Measurements from ENCODE around the gene ALPL. TPM values are rescaled to one million over a fixed set of nuclear protein-coding genes. Genes with fewer than 3 reads are reported as not detected.

The ALPL gene
- total RNA-seq, 1 experiment from 2014 or later, result 0.31 TPM

DNA sequence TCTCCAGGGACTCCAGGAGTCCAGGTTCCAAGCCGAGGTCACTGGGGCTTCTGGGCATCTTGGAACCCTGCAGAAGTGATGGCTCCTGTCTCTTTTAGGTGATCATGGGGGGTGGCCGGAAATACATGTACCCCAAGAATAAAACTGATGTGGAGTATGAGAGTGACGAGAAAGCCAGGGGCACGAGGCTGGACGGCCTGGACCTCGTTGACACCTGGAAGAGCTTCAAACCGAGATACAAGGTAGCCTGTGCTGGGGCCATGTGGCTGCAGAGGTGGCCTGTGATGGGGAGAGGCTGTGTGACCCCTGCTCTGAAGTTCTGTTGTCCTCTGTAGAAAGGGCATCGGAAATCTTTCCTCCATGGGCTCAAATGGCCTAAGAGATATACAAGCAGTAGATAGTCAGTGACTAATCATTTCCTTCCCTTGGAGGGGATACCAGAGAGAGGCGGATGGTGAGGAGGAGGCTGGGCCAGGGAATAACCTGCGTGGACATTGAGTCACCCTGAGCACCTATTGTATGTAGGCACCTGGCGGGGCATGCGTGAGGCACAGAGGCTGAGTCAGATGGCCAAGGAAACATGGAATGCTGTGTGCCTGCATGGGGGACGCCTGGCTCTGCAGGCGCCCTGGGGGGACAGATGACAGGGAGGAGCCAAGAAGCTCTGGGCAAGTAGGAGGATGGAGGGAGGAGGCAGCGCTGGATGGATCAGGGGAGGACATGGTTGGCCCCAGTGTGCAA is 59.0 kb downstream of the ALPL start:
- peaks cover 16% of the 10 kb centered on the region for H3K27me3 Mint-ChIP-seq (ENCODE audit: unreplicated experiment)
- no peaks in the 10 kb centered on the region for H3K36me3 Mint-ChIP-seq (ENCODE audit: insufficient read depth, unreplicated experiment)
- intact Hi-C loops (cut with micrococcal nuclease; ENCODE audit: unreplicated experiment), result no loop called here
- TF ChIP-seq, protein P1, sequence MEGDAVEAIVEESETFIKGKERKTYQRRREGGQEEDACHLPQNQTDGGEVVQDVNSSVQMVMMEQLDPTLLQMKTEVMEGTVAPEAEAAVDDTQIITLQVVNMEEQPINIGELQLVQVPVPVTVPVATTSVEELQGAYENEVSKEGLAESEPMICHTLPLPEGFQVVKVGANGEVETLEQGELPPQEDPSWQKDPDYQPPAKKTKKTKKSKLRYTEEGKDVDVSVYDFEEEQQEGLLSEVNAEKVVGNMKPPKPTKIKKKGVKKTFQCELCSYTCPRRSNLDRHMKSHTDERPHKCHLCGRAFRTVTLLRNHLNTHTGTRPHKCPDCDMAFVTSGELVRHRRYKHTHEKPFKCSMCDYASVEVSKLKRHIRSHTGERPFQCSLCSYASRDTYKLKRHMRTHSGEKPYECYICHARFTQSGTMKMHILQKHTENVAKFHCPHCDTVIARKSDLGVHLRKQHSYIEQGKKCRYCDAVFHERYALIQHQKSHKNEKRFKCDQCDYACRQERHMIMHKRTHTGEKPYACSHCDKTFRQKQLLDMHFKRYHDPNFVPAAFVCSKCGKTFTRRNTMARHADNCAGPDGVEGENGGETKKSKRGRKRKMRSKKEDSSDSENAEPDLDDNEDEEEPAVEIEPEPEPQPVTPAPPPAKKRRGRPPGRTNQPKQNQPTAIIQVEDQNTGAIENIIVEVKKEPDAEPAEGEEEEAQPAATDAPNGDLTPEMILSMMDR (IDR thresholded peaks at IDR 0.05; ENCODE audit: unreplicated experiment), result no peak
- CTCF ChIA-PET, result no interaction called here
- BruUV-seq (replicated peaks), result no TSS peak
- H3K9me3 Mint-ChIP-seq (ENCODE audit: low read depth, unreplicated experiment), result no peaks in the 10 kb centered on the region
- H3K27ac Mint-ChIP-seq (ENCODE audit: unreplicated experiment), result no peak overlapping the region
- no peaks in the 10 kb centered on the region for H3K4me1 Mint-ChIP-seq (ENCODE audit: low read depth, unreplicated experiment)
- DNase-seq, result no peak
- H3K4me3 Mint-ChIP-seq (ENCODE audit: low read depth, unreplicated experiment), result no peak overlapping the region

GRCh38 chr1:21568809-21569385 is 59.7 kb downstream of the ALPL start:
- H3K27ac Mint-ChIP-seq (ENCODE audit: unreplicated experiment), result no peak overlapping the region
- H3K36me3 Mint-ChIP-seq (ENCODE audit: insufficient read depth, unreplicated experiment), result no peaks in the 10 kb centered on the region
- H3K4me3 Mint-ChIP-seq (ENCODE audit: low read depth, unreplicated experiment), result no peak overlapping the region
- peaks cover 16% of the 10 kb centered on the region for H3K27me3 Mint-ChIP-seq (ENCODE audit: unreplicated experiment)
- intact Hi-C loops (cut with micrococcal nuclease; ENCODE audit: unreplicated experiment), result no loop called here
- H3K4me1 Mint-ChIP-seq (ENCODE audit: low read depth, unreplicated experiment), result no peaks in the 10 kb centered on the region
- H3K9me3 Mint-ChIP-seq (ENCODE audit: low read depth, unreplicated experiment), result no peaks in the 10 kb centered on the region
- TF ChIP-seq, protein P1 (IDR thresholded peaks at IDR 0.05; ENCODE audit: unreplicated experiment), result no peak
- DNase-seq, result no peak
- CTCF ChIA-PET, result no interaction called here
- no TSS peak for BruUV-seq (replicated peaks)

GRCh38 chr1:21569820-21570527 is 60.8 kb downstream of the ALPL start:
- Mint-ChIP-seq H3K4me3 (ENCODE audit: low read depth, unreplicated experiment) (no peak overlapping the region), H3K9me3 (ENCODE audit: low read depth, unreplicated experiment) (no peaks in the 10 kb centered on the region), H3K36me3 (ENCODE audit: insufficient read depth, unreplicated experiment) (no peaks in the 10 kb centered on the region), H3K27ac (ENCODE audit: unreplicated experiment) (no peak overlapping the region), H3K4me1 (ENCODE audit: low read depth, unreplicated experiment) (no peaks in the 10 kb centered on the region), H3K27me3 (ENCODE audit: unreplicated experiment) (peaks cover 16% of the 10 kb centered on the region)
- no TSS peak for BruUV-seq (replicated peaks)
- TF ChIP-seq, protein P1 (IDR thresholded peaks at IDR 0.05; ENCODE audit: unreplicated experiment), result no peak
- CTCF ChIA-PET, result no interaction called here
- intact Hi-C loops (cut with micrococcal nuclease; ENCODE audit: unreplicated experiment), result no loop called here
- DNase-seq, result no peak

- no peaks in the 10 kb centered on the region for H3K36me3 Mint-ChIP-seq (ENCODE audit: insufficient read depth, unreplicated experiment)
- TF ChIP-seq, protein P1 (IDR thresholded peaks at IDR 0.05; ENCODE audit: unreplicated experiment), result no peak
- H3K9me3 Mint-ChIP-seq (ENCODE audit: low read depth, unreplicated experiment), result no peaks in the 10 kb centered on the region
- BruUV-seq (replicated peaks), result no TSS peak
- H3K4me3 Mint-ChIP-seq (ENCODE audit: low read depth, unreplicated experiment), result no peak overlapping the region
- H3K27ac Mint-ChIP-seq (ENCODE audit: unreplicated experiment), result no peak overlapping the region
- H3K4me1 Mint-ChIP-seq (ENCODE audit: low read depth, unreplicated experiment), result no peaks in the 10 kb centered on the region
- CTCF ChIA-PET, result no interaction called here
- intact Hi-C loops (cut with micrococcal nuclease; ENCODE audit: unreplicated experiment), result no loop called here
- H3K27me3 Mint-ChIP-seq (ENCODE audit: unreplicated experiment), result peaks cover 16% of the 10 kb centered on the region
- no peak for DNase-seq
Observed at GRCh38 chr1:21570528-21570875, 61.3 kb downstream of the ALPL start.

Data from Calu3 (cell line).